Measurements from ENCODE around the gene CCSAP. TPM values are rescaled to one million over a fixed set of nuclear protein-coding genes. Genes with fewer than 3 reads are reported as not detected.

CCSAP gene, protein sequence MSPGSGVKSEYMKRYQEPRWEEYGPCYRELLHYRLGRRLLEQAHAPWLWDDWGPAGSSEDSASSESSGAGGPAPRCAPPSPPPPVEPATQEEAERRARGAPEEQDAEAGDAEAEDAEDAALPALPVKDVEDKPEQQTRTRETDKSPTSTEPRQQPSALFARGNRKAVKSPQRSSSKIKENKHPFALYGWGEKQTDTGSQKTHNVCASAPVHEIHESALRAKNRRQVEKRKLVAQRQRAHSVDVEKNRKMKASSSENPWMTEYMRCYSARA
- 42.7 TPM for total RNA-seq

DNA sequence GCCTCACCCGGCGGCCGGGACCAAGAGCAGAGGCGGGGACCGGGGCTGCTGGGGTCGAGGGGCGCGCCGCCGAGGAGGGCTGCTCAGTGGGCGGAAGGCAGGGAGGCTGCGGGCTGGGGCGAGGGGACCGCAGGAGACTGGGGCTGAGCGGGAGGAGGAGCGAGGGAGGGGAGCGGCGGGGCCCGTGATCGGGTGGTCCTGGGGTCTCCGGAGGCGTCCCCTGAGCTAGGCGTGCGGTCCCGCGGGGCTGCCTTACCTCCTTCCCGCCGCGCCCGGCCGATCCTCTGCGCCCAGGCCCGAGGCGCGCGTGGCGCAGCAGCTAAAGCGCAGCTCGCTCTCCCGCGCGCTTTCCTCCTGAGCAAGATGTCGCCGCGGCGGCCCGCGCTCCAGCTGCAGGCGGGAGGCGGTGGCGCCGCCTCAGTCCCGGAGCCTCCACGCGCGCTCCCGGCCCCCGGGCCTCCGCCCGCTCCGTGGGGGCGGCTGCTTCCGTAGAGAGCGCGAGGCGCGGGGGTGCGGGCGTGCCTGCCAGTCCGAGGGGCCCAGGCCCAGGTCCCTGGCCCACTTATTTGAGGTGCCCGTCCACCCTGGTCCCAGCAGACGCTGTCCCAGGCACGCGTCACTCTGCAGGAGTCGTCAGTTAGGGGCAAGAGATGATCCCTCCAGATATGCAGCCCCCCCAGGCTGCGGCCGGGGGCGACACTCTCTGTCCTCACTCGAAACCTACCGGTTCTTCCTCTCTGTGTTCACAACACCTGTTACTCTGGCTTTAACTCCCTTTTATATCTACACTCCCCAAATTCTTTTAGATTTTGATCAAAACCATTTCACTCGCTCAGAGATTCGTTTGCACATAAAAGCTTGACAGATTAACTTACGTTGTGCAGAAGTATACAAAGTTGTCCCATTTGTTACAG is at the start of gene CCSAP:
TSS of gene CCSAP (minus strand) at position 392 of the 914 bp plus-strand sequence. CDS start 582 bp downstream, outside the sequence.

Other genes with a start within 250 kb of the CCSAP start
- gene RAB4A, start 71.9 kb downstream of the CCSAP start, total RNA-seq = 49.1 TPM
- gene ACTA1, start 91.0 kb upstream of the CCSAP start, total RNA-seq = 82.8 TPM
- 59.9 TPM for gene NUP133, start 165.3 kb upstream of the CCSAP start, total RNA-seq
- gene ABCB10, start 215.7 kb upstream of the CCSAP start, total RNA-seq = 22.5 TPM